GM19468 (cell line): ENCODE measurements around the gene RUNX1.

ENCODE experiments used
- ATAC-seq: cut with Tn5 transposase; IDR thresholded peaks from one replicate; pipeline ENCODE4 v1.9.1; 2021; ENCODE audit warnings: mild to moderate bottlenecking, moderate library complexity, moderate number of reproducible peaks; ENCODE audit not compliant: unreplicated experiment; ENCODE audit errors: extremely low read depth

Gene RUNX1

GRCh38 chr21:35039595-35040289 lies 9.4 kb downstream of the RUNX1 start:
- ATAC-seq = no peak

- no peak for ATAC-seq
Observed at GRCh38 chr21:35038772-35039319, 10.3 kb downstream of the RUNX1 start.

- no peak for ATAC-seq
Observed at GRCh38 chr21:35037384-35037765, 11.7 kb downstream of the RUNX1 start.

- ATAC-seq = no peak
Observed at GRCh38 chr21:35036465-35037383, 12.4 kb downstream of the RUNX1 start.

- ATAC-seq = no peak
Observed at GRCh38 chr21:35035581-35035980, 13.5 kb downstream of the RUNX1 start.

- ATAC-seq = no peak
Observed at GRCh38 chr21:35035116-35035515, 14.0 kb downstream of the RUNX1 start.

GRCh38 chr21:35034203-35034926 lies 14.7 kb downstream of the RUNX1 start:
- no peak for ATAC-seq

- ATAC-seq = no peak
Observed at GRCh38 chr21:35032474-35033263, 16.4 kb downstream of the RUNX1 start.

- no peak for ATAC-seq
Observed at GRCh38 chr21:35028451-35028978, 20.6 kb downstream of the RUNX1 start.

GRCh38 chr21:35027563-35028450 lies 21.3 kb downstream of the RUNX1 start:
- ATAC-seq = no peak

- no peak for ATAC-seq
Observed at GRCh38 chr21:35026617-35027562, 22.2 kb downstream of the RUNX1 start.

GRCh38 chr21:35026153-35026500 lies 23.0 kb downstream of the RUNX1 start:
- no peak for ATAC-seq

GRCh38 chr21:35025206-35026152 lies 23.6 kb downstream of the RUNX1 start:
- ATAC-seq = no peak

- no peak for ATAC-seq
Observed at GRCh38 chr21:35024513-35024912, 24.6 kb downstream of the RUNX1 start.

GRCh38 chr21:35024071-35024420 lies 25.1 kb downstream of the RUNX1 start:
- ATAC-seq = no peak

- no peak for ATAC-seq
Observed at GRCh38 chr21:35023396-35024070, 25.6 kb downstream of the RUNX1 start.
